Ishikawa (cell line): ENCODE results near the gene C4orf50.

Experiments used
- CREB1 ChIP-seq: IDR thresholded peaks from 2 replicates; pipeline ENCODE4 v1.6.1; 2012; ENCODE audit warnings: low read depth
- EP300 ChIP-seq: IDR thresholded peaks from 2 replicates; pipeline ENCODE4 v1.6.1; 2012; ENCODE audit warnings: borderline replicate concordance
- FOXM1 ChIP-seq: IDR thresholded peaks from 2 replicates; pipeline ENCODE4 v1.6.1; 2012; ENCODE audit warnings: low read depth, borderline replicate concordance
- RAD21 ChIP-seq: IDR thresholded peaks from 2 replicates; pipeline ENCODE4 v1.6.1; 2012; ENCODE audit warnings: low read depth
- TAF1 ChIP-seq: IDR thresholded peaks from 2 replicates; pipeline ENCODE4 v1.6.1; 2012; ENCODE audit warnings: low read depth, mild to moderate bottlenecking
- TF ChIP-seq, protein P1 (sequence below): IDR thresholded peaks from 2 replicates; pipeline ENCODE4 v1.6.1; 2012; ENCODE audit warnings: low read depth, mild to moderate bottlenecking

- TF ChIP-seq EP300 (no peak), FOXM1 (no peak), CREB1 (no peak), TAF1 (no peak), RAD21 (no peak)
- TF ChIP-seq, protein P1, sequence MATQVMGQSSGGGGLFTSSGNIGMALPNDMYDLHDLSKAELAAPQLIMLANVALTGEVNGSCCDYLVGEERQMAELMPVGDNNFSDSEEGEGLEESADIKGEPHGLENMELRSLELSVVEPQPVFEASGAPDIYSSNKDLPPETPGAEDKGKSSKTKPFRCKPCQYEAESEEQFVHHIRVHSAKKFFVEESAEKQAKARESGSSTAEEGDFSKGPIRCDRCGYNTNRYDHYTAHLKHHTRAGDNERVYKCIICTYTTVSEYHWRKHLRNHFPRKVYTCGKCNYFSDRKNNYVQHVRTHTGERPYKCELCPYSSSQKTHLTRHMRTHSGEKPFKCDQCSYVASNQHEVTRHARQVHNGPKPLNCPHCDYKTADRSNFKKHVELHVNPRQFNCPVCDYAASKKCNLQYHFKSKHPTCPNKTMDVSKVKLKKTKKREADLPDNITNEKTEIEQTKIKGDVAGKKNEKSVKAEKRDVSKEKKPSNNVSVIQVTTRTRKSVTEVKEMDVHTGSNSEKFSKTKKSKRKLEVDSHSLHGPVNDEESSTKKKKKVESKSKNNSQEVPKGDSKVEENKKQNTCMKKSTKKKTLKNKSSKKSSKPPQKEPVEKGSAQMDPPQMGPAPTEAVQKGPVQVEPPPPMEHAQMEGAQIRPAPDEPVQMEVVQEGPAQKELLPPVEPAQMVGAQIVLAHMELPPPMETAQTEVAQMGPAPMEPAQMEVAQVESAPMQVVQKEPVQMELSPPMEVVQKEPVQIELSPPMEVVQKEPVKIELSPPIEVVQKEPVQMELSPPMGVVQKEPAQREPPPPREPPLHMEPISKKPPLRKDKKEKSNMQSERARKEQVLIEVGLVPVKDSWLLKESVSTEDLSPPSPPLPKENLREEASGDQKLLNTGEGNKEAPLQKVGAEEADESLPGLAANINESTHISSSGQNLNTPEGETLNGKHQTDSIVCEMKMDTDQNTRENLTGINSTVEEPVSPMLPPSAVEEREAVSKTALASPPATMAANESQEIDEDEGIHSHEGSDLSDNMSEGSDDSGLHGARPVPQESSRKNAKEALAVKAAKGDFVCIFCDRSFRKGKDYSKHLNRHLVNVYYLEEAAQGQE, result no peak
Observed at GRCh38 chr4:5925419-5926200, 92.6 kb downstream of the C4orf50 start.
